NT2/D1 (cell line): ENCODE data around the gene OPN1MW2.
"Not testable (repeated sequence)": the region's sequence is repeated elsewhere in the genome, so short reads cannot be mapped to it uniquely, and the experiment has no call there.

Experiments
- DNase-seq: peaks from one replicate; pipeline ENCODE4 v3.0.0-alpha.2; 2011; ENCODE audit warnings: low read depth, low spot score
- H3K27me3 ChIP-seq: 2 replicates; pipeline ENCODE4 v1.6.0; 2011; ENCODE audit warnings: mild to moderate bottlenecking; ENCODE audit not compliant: insufficient read length, insufficient read depth
- H3K36me3 ChIP-seq: 2 replicates; pipeline ENCODE4 v1.6.1; 2011; ENCODE audit warnings: mild to moderate bottlenecking, low read length, mixed read lengths; ENCODE audit not compliant: insufficient read depth, insufficient read length
- H3K4me1 ChIP-seq: 2 replicates; pipeline ENCODE4 v1.5.1; 2011; ENCODE audit not compliant: insufficient read depth, insufficient read length
- H3K4me3 ChIP-seq: 2 replicates; pipeline ENCODE4 v1.5.1; 2011; ENCODE audit warnings: low read depth; ENCODE audit not compliant: insufficient read length
- H3K9ac ChIP-seq: 2 replicates; pipeline ENCODE4 v1.6.0; 2011; ENCODE audit warnings: low read depth; ENCODE audit not compliant: insufficient read length
- H3K9me3 ChIP-seq: 2 replicates; pipeline ENCODE4 v1.5.1; 2011; ENCODE audit warnings: mild to moderate bottlenecking, low read length; ENCODE audit not compliant: insufficient read depth

OPN1MW2 gene

DNA sequence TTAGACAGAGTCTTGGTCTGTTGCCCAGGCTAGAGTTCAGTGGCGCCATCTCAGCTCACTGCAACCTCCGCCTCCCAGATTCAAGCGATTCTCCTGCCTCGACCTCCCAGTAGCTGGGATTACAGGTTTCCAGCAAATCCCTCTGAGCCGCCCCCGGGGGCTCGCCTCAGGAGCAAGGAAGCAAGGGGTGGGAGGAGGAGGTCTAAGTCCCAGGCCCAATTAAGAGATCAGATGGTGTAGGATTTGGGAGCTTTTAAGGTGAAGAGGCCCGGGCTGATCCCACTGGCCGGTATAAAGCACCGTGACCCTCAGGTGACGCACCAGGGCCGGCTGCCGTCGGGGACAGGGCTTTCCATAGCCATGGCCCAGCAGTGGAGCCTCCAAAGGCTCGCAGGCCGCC, at the start of gene OPN1MW2:
TSS of gene OPN1MW2 (plus strand) at position 301 of the 400 bp plus-strand sequence. CDS start at position 361, 60 bp downstream.
- H3K36me3 ChIP-seq, H3K4me3 ChIP-seq, H3K9ac ChIP-seq, H3K27me3 ChIP-seq, H3K9me3 ChIP-seq, DNase-seq, H3K4me1 ChIP-seq: not testable (repeated sequence)

DNA sequence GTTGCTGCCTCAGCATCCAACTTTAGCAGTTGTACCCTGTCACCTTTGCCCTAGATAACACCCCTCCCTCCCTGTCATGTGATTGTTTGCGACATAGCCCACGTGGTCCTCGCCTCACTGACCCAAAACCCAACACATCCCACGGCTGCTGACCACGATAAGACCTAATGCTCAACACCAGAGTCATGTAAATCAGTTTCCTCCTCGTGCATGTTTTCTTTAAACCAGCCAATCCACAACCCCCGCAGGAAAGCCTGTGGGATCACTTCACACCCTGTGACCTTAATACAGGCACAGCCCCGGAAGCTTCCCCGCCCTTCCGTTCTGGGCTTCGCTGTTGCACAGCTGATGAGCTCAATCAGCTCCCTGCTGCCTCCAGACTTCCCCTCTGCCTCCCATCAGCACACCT, 47.0 kb upstream of the OPN1MW2 start:
- not testable (repeated sequence) for H3K36me3 ChIP-seq, H3K9ac ChIP-seq, H3K27me3 ChIP-seq, DNase-seq, H3K9me3 ChIP-seq, H3K4me1 ChIP-seq, H3K4me3 ChIP-seq

DNA sequence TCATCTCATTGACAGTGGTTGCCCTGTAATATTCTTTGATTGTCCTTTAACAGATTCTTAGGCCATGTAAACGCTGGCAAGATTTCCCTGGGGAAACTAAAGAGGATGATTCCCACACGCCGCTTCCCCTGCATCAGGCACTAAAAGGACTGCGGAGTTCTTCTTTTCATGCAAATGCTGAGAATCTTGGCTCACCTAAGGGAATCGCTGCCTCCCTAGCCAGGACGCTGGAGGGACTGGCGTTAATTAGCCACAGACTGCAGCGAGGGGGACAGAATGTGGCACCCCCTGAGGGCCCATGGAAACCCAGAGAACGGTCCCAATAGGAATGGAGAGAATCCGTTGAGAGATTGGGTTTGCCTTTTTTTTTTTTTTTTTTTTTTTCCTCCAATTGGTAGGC, 45.2 kb upstream of the OPN1MW2 start:
- H3K27me3 ChIP-seq, H3K4me1 ChIP-seq, DNase-seq, H3K9ac ChIP-seq, H3K9me3 ChIP-seq, H3K36me3 ChIP-seq, H3K4me3 ChIP-seq: not testable (repeated sequence)

DNA sequence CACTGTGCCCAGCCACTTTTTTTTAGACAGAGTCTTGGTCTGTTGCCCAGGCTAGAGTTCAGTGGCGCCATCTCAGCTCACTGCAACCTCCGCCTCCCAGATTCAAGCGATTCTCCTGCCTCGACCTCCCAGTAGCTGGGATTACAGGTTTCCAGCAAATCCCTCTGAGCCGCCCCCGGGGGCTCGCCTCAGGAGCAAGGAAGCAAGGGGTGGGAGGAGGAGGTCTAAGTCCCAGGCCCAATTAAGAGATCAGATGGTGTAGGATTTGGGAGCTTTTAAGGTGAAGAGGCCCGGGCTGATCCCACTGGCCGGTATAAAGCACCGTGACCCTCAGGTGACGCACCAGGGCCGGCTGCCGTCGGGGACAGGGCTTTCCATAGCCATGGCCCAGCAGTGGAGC, 37.3 kb upstream of the OPN1MW2 start, which contains the start of gene OPN1MW:
TSS of gene OPN1MW (plus strand) at position 301 of the 400 bp plus-strand sequence. CDS start at position 383, 82 bp downstream.
- not testable (repeated sequence) for DNase-seq, H3K4me1 ChIP-seq, H3K36me3 ChIP-seq, H3K9ac ChIP-seq, H3K9me3 ChIP-seq, H3K27me3 ChIP-seq, H3K4me3 ChIP-seq

DNA sequence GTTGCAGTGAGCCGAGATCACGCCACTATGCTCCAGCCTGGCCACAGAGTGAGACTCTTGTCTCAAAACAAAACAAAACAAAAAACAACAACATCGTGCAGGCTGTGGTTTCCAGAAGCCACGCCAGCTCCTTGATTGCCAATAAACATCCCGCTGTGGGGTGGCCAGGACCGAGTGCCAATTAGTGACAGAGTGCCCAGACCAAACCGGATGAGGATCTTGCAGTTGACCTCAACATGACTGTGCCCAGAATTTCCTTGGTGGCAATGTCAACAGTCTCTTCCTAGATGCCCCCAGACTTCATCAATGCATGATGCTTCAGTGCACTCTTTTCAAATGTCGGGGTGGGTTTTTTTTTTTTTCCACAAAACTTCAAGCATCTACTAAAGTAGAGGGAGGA, 35.8 kb upstream of the OPN1MW2 start:
- H3K36me3 ChIP-seq, H3K27me3 ChIP-seq, H3K4me3 ChIP-seq, DNase-seq, H3K9ac ChIP-seq, H3K4me1 ChIP-seq, H3K9me3 ChIP-seq: not testable (repeated sequence)

DNA sequence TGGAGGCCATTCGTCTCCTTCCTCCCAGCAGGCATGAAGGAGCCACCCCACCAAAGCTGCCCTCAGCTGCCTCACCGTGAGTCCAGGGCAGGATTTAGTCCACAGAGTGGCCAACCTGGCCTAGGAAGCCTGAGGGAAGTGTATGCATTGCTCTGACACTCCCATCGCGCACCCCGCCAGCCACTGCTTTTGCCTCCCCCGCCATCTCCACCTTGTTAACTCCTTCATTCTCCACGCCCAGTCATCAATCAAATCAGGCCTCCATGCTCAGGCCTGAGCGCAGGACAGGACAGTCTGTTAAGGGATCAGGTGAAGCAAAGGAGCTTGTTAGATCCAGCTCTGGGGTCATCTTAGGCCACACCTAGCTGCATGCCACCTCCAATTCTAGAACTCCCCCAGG, 26.7 kb upstream of the OPN1MW2 start:
- DNase-seq, H3K36me3 ChIP-seq, H3K4me3 ChIP-seq, H3K9ac ChIP-seq, H3K9me3 ChIP-seq, H3K4me1 ChIP-seq, H3K27me3 ChIP-seq: not testable (repeated sequence)

DNA sequence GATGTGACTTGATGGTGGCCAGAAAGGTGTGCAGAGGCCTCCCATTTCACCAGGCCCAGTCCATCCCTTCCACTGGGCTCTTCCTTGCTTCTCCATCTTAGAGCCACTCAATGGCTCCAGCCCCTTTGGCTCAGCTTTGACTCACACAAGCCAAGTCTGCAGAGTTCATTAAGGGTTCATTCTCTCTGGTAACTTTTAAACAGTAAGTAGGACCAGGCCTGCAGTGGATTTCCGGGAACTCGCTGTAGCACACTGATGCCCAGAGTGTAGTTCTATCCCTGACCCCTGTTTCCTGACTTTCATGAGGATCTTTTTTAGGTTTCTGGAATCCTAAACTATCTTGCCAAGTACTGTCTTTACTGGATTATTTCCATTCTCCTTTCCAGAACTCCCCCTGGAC, 25.2 kb upstream of the OPN1MW2 start:
- not testable (repeated sequence) for H3K27me3 ChIP-seq, H3K4me1 ChIP-seq, H3K9ac ChIP-seq, H3K9me3 ChIP-seq, H3K36me3 ChIP-seq, DNase-seq, H3K4me3 ChIP-seq

DNA sequence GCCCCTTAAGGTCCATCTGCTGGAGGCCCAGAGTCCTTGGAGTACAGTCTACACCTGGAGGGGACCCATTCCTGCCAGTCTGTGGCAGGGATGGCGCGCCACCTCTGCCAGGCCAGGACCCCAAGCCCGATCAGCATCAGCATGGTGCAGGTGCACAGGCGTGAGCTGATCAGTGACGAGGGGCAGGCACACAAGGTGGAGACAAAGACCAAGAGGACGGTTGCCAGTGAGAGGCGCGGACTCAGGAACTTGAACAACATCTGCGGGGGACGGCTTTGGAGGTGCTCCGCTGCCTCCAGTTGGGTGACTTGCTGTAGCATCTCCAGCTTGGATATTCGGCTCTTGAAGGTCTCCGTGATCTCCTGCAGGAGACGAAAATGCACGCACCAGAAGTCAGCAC, 23.1 kb upstream of the OPN1MW2 start:
- H3K9me3 ChIP-seq, H3K36me3 ChIP-seq, DNase-seq, H3K4me3 ChIP-seq, H3K4me1 ChIP-seq, H3K9ac ChIP-seq, H3K27me3 ChIP-seq: not testable (repeated sequence)

DNA sequence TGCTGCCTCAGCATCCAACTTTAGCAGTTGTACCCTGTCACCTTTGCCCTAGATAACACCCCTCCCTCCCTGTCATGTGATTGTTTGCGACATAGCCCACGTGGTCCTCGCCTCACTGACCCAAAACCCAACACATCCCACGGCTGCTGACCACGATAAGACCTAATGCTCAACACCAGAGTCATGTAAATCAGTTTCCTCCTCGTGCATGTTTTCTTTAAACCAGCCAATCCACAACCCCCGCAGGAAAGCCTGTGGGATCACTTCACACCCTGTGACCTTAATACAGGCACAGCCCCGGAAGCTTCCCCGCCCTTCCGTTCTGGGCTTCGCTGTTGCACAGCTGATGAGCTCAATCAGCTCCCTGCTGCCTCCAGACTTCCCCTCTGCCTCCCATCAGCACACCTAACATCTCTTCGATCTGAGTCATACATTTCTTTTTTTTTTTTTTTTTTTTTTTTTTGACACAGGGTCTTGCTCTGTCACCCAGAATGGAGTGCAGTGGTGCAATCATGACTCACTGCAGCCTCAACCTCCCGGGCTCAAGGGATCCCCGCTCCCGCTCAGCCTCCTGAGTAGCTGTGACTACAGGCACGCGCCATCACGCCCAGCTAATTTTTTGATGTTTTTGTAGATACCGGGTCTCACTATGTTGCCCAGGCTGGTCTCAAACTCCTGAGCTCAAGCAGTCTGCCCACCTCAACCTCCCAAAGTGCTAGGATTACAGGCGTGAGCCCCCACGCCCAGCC, 9.7 kb upstream of the OPN1MW2 start:
- not testable (repeated sequence) for H3K9ac ChIP-seq, H3K4me1 ChIP-seq, H3K9me3 ChIP-seq, H3K4me3 ChIP-seq, H3K27me3 ChIP-seq, H3K36me3 ChIP-seq, DNase-seq

DNA sequence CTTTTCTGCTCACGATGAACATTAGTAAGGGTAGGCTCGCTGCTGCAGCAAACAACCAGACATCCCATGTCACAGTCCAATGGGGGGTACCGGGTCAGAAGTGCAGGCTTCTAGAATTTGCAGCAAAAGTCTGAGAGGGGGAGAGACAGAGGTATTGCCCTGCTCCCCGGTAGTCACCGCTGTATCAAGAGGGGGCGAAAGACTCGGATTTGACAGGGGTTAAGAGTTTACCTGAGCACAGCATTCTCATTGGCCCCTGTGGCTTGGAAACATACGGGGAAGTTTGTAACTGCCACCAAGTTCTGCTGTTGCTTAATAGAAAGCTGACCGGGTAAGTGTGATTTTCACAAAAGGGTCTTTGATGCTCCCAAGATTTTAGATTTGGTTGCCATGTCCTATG, 8.5 kb upstream of the OPN1MW2 start:
- not testable (repeated sequence) for DNase-seq, H3K4me1 ChIP-seq, H3K9me3 ChIP-seq, H3K36me3 ChIP-seq, H3K27me3 ChIP-seq, H3K9ac ChIP-seq, H3K4me3 ChIP-seq

DNA sequence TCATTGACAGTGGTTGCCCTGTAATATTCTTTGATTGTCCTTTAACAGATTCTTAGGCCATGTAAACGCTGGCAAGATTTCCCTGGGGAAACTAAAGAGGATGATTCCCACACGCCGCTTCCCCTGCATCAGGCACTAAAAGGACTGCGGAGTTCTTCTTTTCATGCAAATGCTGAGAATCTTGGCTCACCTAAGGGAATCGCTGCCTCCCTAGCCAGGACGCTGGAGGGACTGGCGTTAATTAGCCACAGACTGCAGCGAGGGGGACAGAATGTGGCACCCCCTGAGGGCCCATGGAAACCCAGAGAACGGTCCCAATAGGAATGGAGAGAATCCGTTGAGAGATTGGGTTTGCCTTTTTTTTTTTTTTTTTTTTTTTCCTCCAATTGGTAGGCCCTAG, 8.1 kb upstream of the OPN1MW2 start:
- H3K9ac ChIP-seq, DNase-seq, H3K36me3 ChIP-seq, H3K4me3 ChIP-seq, H3K9me3 ChIP-seq, H3K4me1 ChIP-seq, H3K27me3 ChIP-seq: not testable (repeated sequence)

DNA sequence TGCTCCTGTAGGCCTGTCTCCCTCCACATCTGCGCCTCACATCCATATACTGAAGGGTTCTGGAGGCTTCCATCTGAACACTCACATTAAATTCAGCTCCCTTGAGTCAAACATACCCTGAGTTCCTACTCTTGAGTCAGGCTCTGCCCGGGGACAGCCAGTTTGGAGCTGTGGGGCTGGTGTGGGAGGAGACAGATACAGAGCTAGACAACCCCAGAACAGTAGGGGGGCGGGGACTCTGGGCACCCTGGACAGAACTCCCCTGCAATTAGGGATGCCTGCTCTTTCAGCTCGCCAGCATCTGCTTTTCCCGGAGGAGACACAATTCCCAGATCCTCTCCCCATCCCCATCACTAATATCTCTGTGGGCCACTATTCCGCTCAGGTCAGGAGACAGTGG, 5.7 kb downstream of the OPN1MW2 start:
- H3K4me3 ChIP-seq, DNase-seq, H3K9me3 ChIP-seq, H3K4me1 ChIP-seq, H3K36me3 ChIP-seq, H3K9ac ChIP-seq, H3K27me3 ChIP-seq: not testable (repeated sequence)
